IPS-18a (cell line): ENCODE results near the gene PPP1R12B.
"Not testable (repeated sequence)": the region's sequence is repeated elsewhere in the genome, so short reads cannot be mapped to it uniquely, and the experiment has no call there.

Experiments used
- H3K27ac ChIP-seq: one replicate; pipeline ENCODE4 v1.5.1; 2013; ENCODE audit warnings: low read length
- H3K27me3 ChIP-seq: one replicate; pipeline ENCODE4 v1.6.1; 2013; ENCODE audit warnings: mild to moderate bottlenecking, low read length; ENCODE audit not compliant: control insufficient read depth, insufficient read depth
- H3K36me3 ChIP-seq: one replicate; pipeline ENCODE4 v1.6.1; 2013; ENCODE audit warnings: low read depth, low read length; ENCODE audit not compliant: control insufficient read depth
- H3K4me1 ChIP-seq: one replicate; pipeline ENCODE4 v1.6.1; 2013; ENCODE audit warnings: low read depth, low read length; ENCODE audit not compliant: control insufficient read depth
- H3K4me3 ChIP-seq: one replicate; pipeline ENCODE4 v1.5.1; 2013; ENCODE audit warnings: low read length
- H3K9ac ChIP-seq: one replicate; pipeline ENCODE4 v1.6.1; 2013; ENCODE audit warnings: mild to moderate bottlenecking, low read length, moderate library complexity
- H3K9me3 ChIP-seq: one replicate; pipeline ENCODE4 v1.6.1; 2013; ENCODE audit warnings: low read depth, low read length; ENCODE audit not compliant: control insufficient read depth

PPP1R12B gene

DNA sequence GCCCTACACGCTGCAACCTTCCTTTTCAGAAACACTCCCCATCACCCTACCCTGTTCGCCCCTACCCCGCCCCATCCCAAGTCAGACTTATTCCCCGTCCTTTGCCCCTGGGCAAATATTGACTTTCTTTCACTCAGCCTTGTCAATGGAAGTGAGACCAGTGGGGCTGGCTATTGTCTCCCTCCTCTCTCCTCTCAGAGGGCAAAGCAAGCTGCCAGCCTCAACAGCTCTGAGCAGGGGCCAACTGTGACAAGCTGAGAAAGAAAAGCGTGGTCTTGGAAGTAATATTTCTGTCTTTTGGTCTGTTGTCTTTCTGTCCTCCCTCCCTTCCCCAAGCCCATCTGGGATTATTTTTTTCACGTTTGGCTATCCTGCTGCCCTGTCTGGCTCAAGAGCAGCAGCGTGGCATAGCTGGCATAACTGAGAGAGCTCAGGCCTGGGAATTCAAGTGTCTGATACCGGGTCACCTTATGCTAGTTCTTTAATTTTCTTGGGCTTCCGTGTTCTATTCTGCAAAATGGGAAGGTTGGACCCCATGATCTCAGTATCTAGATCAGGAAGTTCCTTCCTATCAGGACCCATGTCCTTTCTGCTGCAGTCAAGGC lies 290.3 kb downstream of the PPP1R12B start:
- H3K36me3 ChIP-seq, H3K9ac ChIP-seq, H3K27ac ChIP-seq, H3K4me3 ChIP-seq, H3K9me3 ChIP-seq: not testable (repeated sequence)
- Histone ChIP-seq H3K4me1 (peaks cover 10% of the 10 kb centered on the region), H3K27me3 (peaks cover 26% of the 10 kb centered on the region)

DNA sequence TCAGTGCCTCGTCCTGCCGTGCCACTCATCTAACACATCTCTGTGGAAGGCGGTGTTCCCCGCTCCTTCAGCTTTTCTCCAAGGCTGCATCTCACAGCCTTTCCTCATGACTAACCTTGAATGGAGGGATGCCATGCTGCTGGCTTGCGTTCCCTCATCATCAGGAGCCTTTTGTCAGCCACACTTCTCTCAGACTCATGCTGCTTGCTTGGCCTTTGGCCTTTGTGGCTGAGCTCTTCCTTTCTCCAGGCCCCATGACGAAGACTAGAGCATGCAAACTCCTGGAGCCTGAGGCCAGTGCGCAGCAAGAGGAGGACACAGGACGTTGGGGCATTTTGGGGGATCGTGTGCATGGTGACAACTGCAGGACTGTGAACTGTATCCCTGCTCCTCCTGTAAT lies 291.0 kb downstream of the PPP1R12B start:
- Histone ChIP-seq H3K27me3 (peaks cover 33% of the 10 kb centered on the region), H3K9ac (no peak overlapping the region), H3K4me3 (no peak overlapping the region), H3K27ac (no peak overlapping the region), H3K9me3 (no peaks in the 10 kb centered on the region), H3K36me3 (no peaks in the 10 kb centered on the region), H3K4me1 (peaks cover 10% of the 10 kb centered on the region)

GRCh38 chr1:202642212-202642611 lies 293.7 kb downstream of the PPP1R12B start:
- peaks cover 15% of the 10 kb centered on the region for H3K4me1 ChIP-seq
- peak overlapping the region; percentile 75 for H3K4me3 ChIP-seq
- no peaks in the 10 kb centered on the region for H3K36me3 ChIP-seq
- H3K27me3 ChIP-seq, result peaks cover 60% of the 10 kb centered on the region
- no peaks in the 10 kb centered on the region for H3K9me3 ChIP-seq
- no peak overlapping the region for H3K27ac ChIP-seq
- no peak overlapping the region for H3K9ac ChIP-seq
